HG03060 (cell line): ENCODE results near the gene ACLY.
"Not testable (repeated sequence)": the region's sequence is repeated elsewhere in the genome, so short reads cannot be mapped to it uniquely, and the experiment has no call there.

ENCODE experiments used
- ATAC-seq: cut with Tn5 transposase; IDR thresholded peaks from one replicate; pipeline ENCODE4 v1.9.1; 2021; ENCODE audit warnings: low read depth, moderate number of reproducible peaks; ENCODE audit not compliant: unreplicated experiment

Gene ACLY

DNA sequence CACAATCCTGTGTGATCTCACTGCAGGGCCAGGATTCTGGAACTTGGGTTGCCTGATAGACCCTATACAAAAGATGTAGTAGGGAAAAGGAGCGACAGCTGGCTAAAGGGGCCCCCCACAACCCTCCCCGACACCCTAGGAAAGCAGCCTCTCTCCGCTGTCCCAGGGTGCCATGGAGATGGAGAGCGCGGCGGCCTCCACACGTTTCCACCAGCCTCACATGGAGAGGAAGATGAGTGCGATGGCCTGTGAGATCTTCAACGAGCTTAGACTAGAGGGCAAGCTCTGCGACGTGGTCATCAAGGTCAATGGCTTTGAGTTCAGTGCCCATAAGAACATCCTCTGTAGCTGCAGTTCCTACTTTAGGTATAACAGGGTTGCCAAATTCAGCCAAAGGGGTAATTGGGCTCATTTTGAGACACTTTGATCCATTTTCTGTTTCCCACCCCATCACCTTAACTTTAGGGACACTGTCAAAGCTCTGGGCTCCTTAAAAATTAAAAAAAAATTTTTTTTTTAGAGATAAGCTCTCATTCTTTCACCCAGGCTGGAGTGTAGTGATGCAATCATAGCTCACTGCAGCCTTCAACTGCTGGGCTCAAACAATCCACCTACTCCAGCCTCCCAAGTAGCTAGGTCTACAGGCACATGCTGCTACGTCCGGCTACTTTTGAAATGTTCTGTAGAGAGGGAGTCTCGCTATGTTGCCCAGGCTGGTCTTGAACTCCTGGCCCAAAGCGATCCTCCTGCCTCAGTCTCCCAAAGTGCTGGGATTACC lies 80.8 kb downstream of the ACLY start, which contains the start of gene KLHL10:
Gene KLHL10, plus strand, starts transcription at position 65 of the 778 bp plus-strand sequence. Its CDS starts 108 bp downstream, at position 173.
- ATAC-seq, result no peak

DNA sequence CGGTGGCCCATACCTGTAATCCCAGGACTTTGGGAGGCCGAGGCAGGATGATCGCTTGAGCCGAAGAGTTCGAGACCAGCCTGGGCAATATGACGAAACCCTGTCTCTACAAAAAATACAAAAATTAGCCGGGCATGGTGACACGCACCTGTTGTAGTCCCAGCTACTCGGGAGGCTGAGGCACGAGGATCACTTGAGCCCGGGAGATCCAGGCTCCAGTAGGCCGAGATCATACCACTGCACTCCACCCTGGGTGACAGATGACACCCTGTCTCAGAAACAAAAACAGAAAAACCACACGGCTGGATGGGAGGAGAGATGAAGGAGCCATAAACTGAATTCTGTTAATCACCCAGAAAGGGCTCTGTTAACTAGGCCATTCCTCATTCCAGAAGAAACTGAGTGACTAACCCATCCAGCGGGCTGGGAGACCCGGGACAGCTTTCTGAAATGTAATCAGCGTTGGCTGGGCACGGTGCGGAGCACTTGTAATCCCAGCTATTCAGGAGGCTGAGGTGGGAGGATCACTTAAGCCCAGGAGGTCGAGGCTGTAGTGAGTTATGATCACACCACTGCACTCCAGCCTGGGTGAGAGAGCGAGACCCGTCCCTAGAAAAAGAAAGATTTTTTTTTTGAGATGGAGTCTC lies 82.1 kb downstream of the ACLY start:
- ATAC-seq, result no peak

DNA sequence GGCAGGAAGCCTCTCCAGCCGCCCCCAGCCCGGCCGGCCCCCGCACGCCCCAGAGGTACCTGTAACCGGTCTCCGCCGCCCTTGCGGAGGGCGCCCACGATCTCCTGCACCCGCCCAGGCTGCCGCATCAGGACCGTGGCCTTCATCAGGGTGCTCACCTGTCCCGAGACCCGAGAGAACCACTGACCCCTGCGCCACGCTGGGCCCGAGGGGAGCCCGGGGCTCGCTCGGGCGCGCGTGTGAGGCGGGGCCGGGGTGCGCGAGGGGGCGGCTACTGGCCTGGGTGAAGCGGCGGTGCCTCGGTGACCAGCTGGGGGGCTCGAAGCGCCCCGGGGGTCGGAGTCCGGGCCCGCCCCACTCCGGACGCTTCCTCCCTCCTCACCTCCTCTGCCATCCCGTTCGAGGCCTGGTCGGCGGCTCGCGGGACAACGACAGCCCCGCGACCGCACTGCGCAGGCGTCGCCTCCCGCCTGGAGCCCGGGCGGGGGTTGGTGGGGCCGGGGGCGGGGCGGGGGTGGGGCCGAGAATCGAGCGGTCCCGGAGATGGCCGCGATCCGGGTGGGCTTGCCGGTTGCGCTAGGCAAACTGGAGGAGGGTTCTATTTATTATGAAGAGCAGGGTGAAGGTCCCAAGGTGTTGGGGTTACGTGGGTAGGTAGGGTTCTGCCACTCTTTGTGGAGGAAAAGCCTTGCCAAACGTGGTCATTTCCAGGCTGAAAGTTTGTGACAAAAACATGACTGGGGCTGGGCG lies 82.8 kb downstream of the ACLY start, which contains the start of gene NT5C3B:
Gene NT5C3B, minus strand, starts transcription at position 433 of the 750 bp plus-strand sequence. Its CDS starts 39 bp downstream, at position 394.
- no peak for ATAC-seq

DNA sequence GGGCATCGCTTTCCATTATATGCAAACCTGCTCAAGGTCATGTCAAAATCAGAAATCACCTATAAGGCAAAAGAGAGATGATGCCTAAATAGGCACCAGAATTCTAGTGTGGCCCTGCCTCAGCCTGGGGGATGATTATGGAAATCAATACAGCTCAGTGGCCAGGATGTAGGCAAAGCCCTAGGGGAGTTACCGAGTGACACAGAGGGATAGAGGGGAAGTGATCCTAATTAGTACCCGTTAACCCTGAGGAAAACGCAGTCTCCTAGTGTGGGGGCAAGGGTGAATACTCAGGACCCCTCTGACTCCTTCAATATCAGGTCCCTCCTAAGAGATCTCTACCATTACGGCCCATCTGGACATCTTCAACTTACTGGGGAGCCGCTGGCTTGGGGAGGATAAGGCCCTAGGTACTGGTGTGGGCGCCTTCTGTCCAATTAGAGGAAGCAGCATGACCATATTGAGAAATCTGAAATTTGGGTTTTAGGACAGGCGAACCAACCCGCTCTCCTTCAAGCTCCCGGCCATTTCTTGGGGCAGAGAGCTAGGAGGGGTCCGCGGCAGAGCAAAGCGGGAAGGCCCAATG lies 83.4 kb downstream of the ACLY start:
- ATAC-seq, result no peak

DNA sequence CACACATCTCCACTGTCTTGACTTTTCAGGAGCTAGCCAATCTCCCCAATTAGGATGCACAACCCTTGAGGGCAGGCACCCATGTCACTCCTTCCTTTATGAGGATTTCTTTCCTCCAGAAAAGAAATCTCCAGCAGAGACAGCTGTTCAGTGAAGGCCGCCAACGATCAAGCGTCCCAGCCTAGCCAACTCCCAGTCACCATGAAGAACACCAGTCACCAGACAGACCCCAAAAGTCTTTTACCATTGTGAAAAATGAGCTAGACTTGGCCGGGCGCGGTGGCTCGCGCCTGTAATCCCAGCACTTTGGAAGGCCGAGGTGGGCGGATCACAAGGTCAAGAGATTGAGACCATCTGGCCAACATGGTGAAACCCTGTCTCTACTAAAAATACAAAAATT lies 88.8 kb downstream of the ACLY start:
- ATAC-seq, result not testable (repeated sequence)

DNA sequence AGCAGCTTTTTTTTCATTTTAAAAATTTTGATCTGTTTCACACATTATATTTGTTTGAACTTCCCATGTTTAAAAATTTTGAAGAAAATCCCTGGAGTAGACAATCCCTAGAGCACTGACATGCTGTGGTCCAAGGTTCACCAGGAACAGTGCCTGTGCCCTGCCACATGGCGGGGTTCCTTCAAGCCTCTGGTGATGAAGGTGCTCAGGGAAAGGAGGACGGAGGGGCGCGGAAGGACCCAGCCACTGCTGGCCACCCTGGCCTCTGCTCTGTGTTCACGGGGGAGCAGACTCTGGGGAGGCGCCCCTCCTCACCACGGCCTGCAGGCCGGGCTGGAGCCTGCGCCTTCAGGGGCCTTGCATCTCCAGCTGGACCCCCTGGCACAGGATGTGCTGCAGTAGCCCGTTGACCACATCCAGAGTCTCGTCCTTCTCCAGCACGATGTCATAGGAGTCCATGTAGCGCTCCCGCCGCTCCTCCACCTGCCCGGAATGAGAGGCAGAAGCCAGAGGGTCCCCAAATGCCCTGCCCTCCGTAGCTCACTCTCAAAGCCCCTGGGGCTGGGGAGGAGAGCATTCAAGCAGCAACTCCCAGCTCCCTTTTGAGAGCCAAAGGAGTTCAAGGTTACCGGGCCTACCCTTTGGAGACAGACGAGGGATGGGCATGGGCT lies 93.4 kb downstream of the ACLY start:
- no peak for ATAC-seq

DNA sequence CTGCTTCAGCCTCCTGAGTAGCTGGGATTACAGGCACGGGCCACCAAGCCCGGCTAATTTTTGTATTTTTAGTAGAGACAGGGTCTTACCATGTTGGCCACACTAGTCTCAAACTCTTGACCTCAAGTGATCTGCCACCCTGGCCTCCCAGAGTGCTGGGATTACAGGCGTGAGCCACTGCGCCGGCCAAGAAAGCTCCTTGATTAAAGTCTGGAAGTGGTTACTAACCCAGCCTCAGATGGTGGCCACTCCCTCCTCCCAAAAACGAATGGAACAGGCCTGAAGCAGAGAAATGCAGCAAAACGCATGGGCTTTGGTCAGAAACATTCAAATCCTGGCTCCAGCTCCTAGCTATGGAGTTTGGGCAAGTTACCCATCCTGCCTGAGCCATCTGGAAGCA lies 94.7 kb downstream of the ACLY start:
- no peak for ATAC-seq

DNA sequence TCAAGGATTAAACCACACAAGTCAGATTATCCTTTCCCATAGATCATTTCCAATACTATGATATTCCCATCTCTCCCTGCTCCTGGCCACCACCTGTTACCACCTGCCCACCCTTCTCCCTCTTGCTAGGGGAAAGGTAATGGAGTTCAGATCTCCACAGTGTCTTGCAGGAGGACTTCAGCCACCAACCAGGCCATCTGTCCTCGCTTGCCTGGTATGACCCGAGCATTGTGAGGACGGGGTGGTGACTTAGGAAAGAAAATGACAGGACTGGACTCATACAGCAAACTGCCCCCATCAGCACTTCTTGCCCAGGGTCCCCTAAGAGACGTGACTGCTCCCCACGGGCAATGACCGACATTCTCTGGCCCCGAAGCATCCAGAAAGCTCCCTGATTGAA lies 95.2 kb downstream of the ACLY start:
- no peak for ATAC-seq

DNA sequence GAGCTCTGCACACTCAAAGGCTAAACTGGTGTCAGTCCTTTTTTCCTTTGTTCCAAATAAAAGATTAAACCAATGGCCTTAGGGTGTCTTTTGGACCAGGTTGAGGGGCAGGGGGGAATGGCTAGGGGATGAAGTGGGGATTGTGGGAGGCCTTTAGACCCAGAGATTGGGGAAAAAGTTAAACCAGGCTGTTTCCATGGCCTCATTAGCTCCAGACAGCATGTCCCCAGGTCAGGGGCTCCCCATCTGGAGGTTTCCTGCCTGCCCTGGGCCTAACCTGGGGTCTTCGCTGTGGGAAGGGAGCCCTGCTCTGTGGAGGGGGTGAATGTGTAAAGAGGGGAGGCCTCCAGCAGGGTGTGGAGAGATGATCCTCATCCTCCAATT lies 95.6 kb downstream of the ACLY start:
- ATAC-seq, result no peak

DNA sequence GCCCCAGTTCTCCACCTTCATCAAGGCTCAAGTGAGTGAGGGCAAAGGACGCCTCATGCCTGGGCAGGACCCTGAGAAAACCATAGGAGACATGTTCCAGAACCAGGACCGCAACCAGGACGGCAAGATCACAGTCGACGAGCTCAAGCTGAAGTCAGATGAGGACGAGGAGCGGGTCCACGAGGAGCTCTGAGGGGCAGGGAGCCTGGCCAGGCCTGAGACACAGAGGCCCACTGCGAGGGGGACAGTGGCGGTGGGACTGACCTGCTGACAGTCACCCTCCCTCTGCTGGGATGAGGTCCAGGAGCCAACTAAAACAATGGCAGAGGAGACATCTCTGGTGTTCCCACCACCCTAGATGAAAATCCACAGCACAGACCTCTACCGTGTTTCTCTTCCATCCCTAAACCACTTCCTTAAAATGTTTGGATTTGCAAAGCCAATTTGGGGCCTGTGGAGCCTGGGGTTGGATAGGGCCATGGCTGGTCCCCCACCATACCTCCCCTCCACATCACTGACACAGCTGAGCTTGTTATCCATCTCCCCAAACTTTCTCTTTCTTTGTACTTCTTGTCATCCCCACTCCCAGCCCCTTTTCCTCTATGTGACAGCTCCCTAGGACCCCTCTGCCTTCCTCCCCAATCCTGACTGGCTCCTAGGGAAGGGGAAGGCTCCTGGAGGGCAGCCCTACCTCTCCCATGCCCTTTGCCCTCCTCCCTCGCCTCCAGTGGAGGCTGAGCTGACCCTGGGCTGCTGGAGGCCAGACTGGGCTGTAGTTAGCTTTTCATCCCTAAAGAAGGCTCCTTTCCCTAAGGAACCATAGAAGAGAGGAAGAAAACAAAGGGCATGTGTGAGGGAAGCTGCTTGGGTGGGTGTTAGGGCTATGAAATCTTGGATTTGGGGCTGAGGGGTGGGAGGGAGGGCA lies 96.3 kb downstream of the ACLY start:
- no peak for ATAC-seq

DNA sequence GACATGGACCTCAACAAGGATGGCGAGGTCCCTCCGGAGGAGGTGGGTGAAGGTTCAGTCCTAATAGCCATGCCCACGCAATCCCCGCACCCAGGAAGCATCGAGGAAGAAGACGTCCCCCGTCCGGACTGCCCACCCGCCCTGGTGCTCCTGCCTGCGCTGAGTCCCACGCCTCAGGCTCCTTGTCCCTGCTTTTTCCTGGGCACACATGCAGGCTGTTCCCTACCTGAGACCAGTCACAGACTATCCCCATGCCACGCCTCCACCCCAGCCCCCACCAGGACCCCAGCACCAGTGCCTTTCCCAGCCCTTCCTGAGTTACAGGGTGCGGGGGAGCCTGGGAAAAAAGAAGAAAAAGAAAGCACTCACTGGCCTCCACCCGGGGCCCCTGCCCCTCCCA lies 97.0 kb downstream of the ACLY start:
- no peak for ATAC-seq

DNA sequence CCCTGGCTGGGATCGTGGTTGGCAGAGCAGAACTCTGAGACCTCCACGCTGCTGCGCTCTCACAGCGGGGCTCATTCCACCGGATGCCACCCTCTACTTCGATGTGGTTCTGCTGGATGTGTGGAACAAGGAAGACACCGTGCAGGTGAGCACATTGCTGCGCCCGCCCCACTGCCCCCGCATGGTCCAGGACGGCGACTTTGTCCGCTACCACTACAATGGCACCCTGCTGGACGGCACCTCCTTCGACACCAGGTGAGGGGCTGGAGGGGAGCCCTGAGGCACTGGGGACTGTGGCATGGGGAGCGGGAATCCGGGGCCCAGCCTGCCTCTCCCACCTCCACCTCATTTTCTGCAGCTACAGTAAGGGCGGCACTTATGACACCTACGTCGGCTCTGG lies 100.7 kb downstream of the ACLY start:
- no peak for ATAC-seq
